OCI-LY3 (cell line): Measurements from ENCODE around the gene ANK3.

ENCODE experiments used
- H2AFZ ChIP-seq: fragments of 200-600, 300-600 bp; shearing (Covaris generic); 2 replicates; pipeline ENCODE4 v1.6.0; 2014; ENCODE audit warnings: antibody characterized with exemption, low read depth, low read length
- H3K27ac ChIP-seq: fragments of 200-600, 300-600 bp; sonication (generic); 2 replicates; pipeline ENCODE4 v1.5.1; 2014; ENCODE audit warnings: mild to moderate bottlenecking, low read length, moderate library complexity, mixed read lengths
- H3K27me3 ChIP-seq: fragments of 200-600, 300-600 bp; sonication (generic); 2 replicates; pipeline ENCODE4 v1.6.1; 2014; ENCODE audit warnings: low read depth, low read length, mixed read lengths
- H3K36me3 ChIP-seq: fragments of 200-600, 300-600 bp; sonication (generic); replicated peaks from 2 replicates; pipeline ENCODE3; 2014; ENCODE audit warnings: low read depth, low read length, mixed read lengths
- H3K4me1 ChIP-seq: fragments of 300-600, 200-600 bp; sonication (generic); 2 replicates; pipeline ENCODE4 v1.6.1; 2014; ENCODE audit warnings: low read length, mixed read lengths
- H3K4me2 ChIP-seq: fragments of 200-600, 300-600 bp; sonication (generic); 2 replicates; pipeline ENCODE4 v1.6.1; 2014; ENCODE audit warnings: low read length, mixed read lengths
- H3K4me3 ChIP-seq: fragments of 300-600, 200-600 bp; sonication (generic); 2 replicates; pipeline ENCODE4 v1.5.1; 2014; ENCODE audit warnings: antibody characterized with exemption, mild to moderate bottlenecking, low read length, moderate library complexity
- H3K79me2 ChIP-seq: fragments of 300-600, 200-600 bp; shearing (Covaris generic); 2 replicates; pipeline ENCODE4 v1.6.1; 2014; ENCODE audit warnings: mild to moderate bottlenecking, low read length, mixed read lengths
- H3K9ac ChIP-seq: fragments of 300-600, 200-600 bp; shearing (Covaris generic); 2 replicates; pipeline ENCODE4 v1.6.0; 2014; ENCODE audit warnings: mild to moderate bottlenecking, low read length, moderate library complexity
- H3K9me3 ChIP-seq: fragments of 200-600, 300-600 bp; shearing (Covaris generic); 2 replicates; pipeline ENCODE4 v1.6.1; 2014; ENCODE audit warnings: low read length, mixed read lengths; ENCODE audit not compliant: insufficient read depth
- H4K20me1 ChIP-seq: fragments of 200-600, 300-600 bp; sonication (generic); 2 replicates; pipeline ENCODE4 v1.6.1; 2016; ENCODE audit warnings: low read length, mixed read lengths; ENCODE audit not compliant: insufficient read depth
- EZH2phosphoT487 ChIP-seq: fragments of 200-600 bp; shearing (Covaris generic); IDR thresholded peaks from 2 replicates; pipeline ENCODE4 v1.6.1; 2018; ENCODE audit warnings: antibody characterized with exemption, mixed run types, low read depth
- TF ChIP-seq, protein P1 (sequence below): fragments of 200-600, 300-600 bp; sonication (generic); IDR thresholded peaks from 2 replicates; pipeline ENCODE4 v1.5.1; 2014; ENCODE audit warnings: antibody characterized with exemption, low read length, low read depth

Gene ANK3

DNA sequence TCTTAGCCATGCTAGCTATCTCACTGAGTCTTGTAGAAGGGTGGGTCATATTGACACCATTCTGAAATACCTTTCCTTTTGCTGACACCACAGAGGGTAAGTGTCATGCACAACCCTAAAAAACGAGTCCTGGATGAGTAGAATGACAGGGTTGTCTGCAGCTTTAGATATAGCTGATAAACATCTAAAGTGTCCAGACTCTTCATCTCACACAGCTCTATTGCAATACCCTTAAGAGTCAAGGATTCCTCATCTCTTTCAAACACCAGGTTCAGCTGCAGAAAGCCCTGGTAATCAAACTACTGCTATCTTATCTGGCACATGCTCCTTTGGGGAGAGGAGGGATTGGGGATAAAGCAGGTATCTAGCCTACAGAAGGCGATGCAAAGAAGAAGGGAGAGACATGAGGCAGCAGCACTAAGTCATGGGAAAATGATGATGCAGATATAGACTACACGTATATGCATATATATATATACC lies 127.0 kb downstream of the ANK3 start:
- H3K79me2 ChIP-seq = no peaks in the 10 kb centered on the region
- no peak for TF ChIP-seq EZH2phosphoT487
- TF ChIP-seq, protein P1, sequence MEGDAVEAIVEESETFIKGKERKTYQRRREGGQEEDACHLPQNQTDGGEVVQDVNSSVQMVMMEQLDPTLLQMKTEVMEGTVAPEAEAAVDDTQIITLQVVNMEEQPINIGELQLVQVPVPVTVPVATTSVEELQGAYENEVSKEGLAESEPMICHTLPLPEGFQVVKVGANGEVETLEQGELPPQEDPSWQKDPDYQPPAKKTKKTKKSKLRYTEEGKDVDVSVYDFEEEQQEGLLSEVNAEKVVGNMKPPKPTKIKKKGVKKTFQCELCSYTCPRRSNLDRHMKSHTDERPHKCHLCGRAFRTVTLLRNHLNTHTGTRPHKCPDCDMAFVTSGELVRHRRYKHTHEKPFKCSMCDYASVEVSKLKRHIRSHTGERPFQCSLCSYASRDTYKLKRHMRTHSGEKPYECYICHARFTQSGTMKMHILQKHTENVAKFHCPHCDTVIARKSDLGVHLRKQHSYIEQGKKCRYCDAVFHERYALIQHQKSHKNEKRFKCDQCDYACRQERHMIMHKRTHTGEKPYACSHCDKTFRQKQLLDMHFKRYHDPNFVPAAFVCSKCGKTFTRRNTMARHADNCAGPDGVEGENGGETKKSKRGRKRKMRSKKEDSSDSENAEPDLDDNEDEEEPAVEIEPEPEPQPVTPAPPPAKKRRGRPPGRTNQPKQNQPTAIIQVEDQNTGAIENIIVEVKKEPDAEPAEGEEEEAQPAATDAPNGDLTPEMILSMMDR = no peak
- H3K4me3 ChIP-seq = no peak overlapping the region
- no peak overlapping the region for H3K9ac ChIP-seq
- no peak overlapping the region for H3K27ac ChIP-seq
- H3K4me2 ChIP-seq = no peak overlapping the region
- H4K20me1 ChIP-seq = no peaks in the 10 kb centered on the region
- no peaks in the 10 kb centered on the region for H3K27me3 ChIP-seq
- H2AFZ ChIP-seq = no peak overlapping the region
- H3K9me3 ChIP-seq = no peaks in the 10 kb centered on the region
- no peaks in the 10 kb centered on the region for H3K36me3 ChIP-seq
- H3K4me1 ChIP-seq = no peaks in the 10 kb centered on the region

DNA sequence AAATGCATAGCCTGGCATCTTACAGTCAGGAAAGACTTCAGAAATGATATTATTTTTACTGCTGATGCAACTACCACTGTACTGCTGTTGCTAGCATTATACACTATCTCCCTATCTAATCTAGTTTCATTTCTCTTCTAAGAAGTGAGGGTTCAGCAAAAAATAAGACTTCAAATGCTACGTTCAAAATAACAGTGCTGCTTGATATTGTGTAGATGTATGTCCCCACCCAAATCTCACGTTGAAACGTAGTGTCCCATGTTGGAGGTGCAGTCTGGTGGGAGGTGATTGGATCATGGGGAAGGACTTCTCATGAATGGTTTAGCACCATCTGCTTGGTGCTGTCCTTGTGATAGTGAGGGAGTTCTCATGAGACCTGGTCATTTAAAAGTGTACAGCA lies 129.4 kb downstream of the ANK3 start:
- Histone ChIP-seq H2AFZ (no peak overlapping the region), H3K36me3 (no peaks in the 10 kb centered on the region), H3K4me2 (no peak overlapping the region), H3K79me2 (no peaks in the 10 kb centered on the region), H3K27me3 (no peaks in the 10 kb centered on the region), H4K20me1 (no peaks in the 10 kb centered on the region), H3K9ac (no peak overlapping the region), H3K4me1 (no peaks in the 10 kb centered on the region), H3K4me3 (no peak overlapping the region), H3K9me3 (no peaks in the 10 kb centered on the region), H3K27ac (no peak overlapping the region)
- TF ChIP-seq, protein P1 = no peak
- no peak for TF ChIP-seq EZH2phosphoT487

DNA sequence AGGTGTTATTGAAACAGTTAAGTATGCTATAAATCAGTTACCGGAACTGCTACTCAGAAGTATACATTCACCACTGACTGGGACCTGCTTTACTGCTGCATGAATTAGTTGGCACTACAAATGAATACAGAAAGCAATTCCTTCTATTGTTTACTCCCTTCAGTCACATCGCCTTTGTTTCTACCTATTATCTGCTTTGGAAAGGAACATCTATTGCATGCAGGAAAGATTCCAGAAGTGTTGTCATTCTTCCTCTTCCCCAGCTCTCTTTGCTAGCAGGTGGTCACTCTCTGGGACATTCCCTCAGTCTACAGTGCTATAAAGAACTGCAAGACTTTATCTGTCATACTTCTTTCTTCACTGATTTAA lies 131.3 kb downstream of the ANK3 start:
- H3K4me2 ChIP-seq = no peak overlapping the region
- H2AFZ ChIP-seq = no peak overlapping the region
- TF ChIP-seq EZH2phosphoT487 = no peak
- TF ChIP-seq, protein P1 = no peak
- no peaks in the 10 kb centered on the region for H3K27me3 ChIP-seq
- no peaks in the 10 kb centered on the region for H3K9me3 ChIP-seq
- no peak overlapping the region for H3K27ac ChIP-seq
- no peaks in the 10 kb centered on the region for H3K36me3 ChIP-seq
- H3K79me2 ChIP-seq = no peaks in the 10 kb centered on the region
- no peaks in the 10 kb centered on the region for H3K4me1 ChIP-seq
- no peak overlapping the region for H3K9ac ChIP-seq
- no peak overlapping the region for H3K4me3 ChIP-seq
- H4K20me1 ChIP-seq = no peaks in the 10 kb centered on the region

DNA sequence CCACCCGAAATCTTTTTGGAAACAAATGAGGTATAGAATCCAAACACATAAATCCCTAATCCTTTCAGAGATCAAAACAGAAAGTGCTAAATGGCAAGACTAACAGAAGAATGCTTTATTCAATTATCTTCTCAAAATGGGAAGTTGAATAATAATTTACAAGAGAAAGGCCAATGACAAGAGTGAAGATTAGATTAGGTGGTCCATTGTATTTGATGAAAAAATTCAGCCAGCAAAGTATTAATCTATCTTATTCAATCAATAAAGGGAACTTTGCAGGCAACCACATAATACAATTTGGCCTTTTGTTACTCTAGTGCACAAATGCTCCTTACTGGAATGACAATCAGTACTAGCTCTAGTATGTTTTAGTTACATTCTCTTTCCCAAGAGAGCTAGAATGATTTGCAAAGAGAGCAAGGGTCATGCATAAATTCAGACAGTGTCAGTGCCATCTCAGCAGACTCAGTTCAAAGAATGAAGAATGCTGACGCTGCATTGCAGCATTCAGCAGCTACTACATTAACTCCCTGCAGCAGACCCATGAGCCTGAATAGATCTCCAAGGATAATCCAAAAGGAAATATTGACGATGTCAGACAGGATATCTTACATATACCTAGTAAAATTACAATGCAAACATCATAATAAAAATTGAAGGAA lies 131.8 kb downstream of the ANK3 start:
- Histone ChIP-seq H3K4me3 (no peak overlapping the region), H3K4me2 (no peak overlapping the region), H3K27ac (no peak overlapping the region), H3K79me2 (no peaks in the 10 kb centered on the region), H3K27me3 (no peaks in the 10 kb centered on the region), H4K20me1 (no peaks in the 10 kb centered on the region), H3K9ac (no peak overlapping the region), H3K9me3 (no peaks in the 10 kb centered on the region), H2AFZ (no peak overlapping the region), H3K36me3 (no peaks in the 10 kb centered on the region), H3K4me1 (no peaks in the 10 kb centered on the region)
- no peak for TF ChIP-seq EZH2phosphoT487
- TF ChIP-seq, protein P1 = no peak
